HepG2 (cell line): ENCODE results near the gene WSCD1. TPM values are rescaled to one million over a fixed set of nuclear protein-coding genes. Genes with fewer than 3 reads are reported as not detected.

Source experiments
- ATAC-seq: fragments of 200-7000 bp; cut with Tn5 transposase; 3 replicates; pipeline ENCODE4 v1.9.1; 2020; ENCODE audit warnings: mild to moderate bottlenecking, moderate library complexity
- BruUV-seq: library from RNA; stranded (reverse); fragments of 400-500 nt; replicated peaks from 2 replicates; lab custom pipeline; 2021; lab: Mats Ljungman, UMichigan
- CTCF ChIA-PET: fragments of 300-600 bp; formaldehyde crosslinking; extraction: SDS; loops from one replicate; lab custom pipeline; 2021; ENCODE audit warnings: low total read pairs, inconsistent platforms, low intra/inter-chr PET ratio; lab: Yijun Ruan, JAX
- POLR2A ChIA-PET: fragments of 350-600 bp; sonication (Branson Sonifier 250); formaldehyde crosslinking; loops from one replicate; lab custom pipeline; 2020; ENCODE audit warnings: antibody characterized with exemption, inconsistent platforms; lab: Yijun Ruan, JAX
- DNase-seq: peaks from one replicate; pipeline ENCODE4 v3.0.0-alpha.2; 2015; ENCODE audit warnings: low spot score
- FAIRE-seq: peaks from 3 replicates; lab custom pipeline; 2011; peaks lifted over from hg19 to GRCh38; lab: Jason Lieb, UNC
- H2AFZ ChIP-seq: one replicate; pipeline ENCODE4 v1.6.1; 2011; ENCODE audit warnings: low read length, inconsistent platforms
- H3K27ac ChIP-seq: fragments of 300-600 bp; 3 replicates; pipeline ENCODE4 v1.8.0; 2011; ENCODE audit warnings: mixed run types, mild to moderate bottlenecking, mixed read lengths, low read length, inconsistent platforms; ENCODE audit not compliant: insufficient read depth; ENCODE audit errors: extremely low read length
- H3K27me3 ChIP-seq, 2 experiments: fragments of 200-600 bp in 1 of 2; 2 replicates in 1 of 2; 3 replicates in 1 of 2; pipeline versions ENCODE4 v1.6.0 to v1.8.0; 2011; ENCODE audit warnings: low read length in 2 of 2, mild to moderate bottlenecking in 2 of 2, moderate library complexity in 2 of 2, inconsistent platforms in 1 of 2; ENCODE audit not compliant: insufficient read depth in 2 of 2, control insufficient read depth in 1 of 2
- H3K36me3 ChIP-seq, 2 experiments: fragments of 200-600 bp in 1 of 2; replicated peaks in 1 of 2; 2 replicates in 1 of 2; 3 replicates in 1 of 2; pipeline versions ENCODE4 v1.5.1 to v1.8.0; 2011; ENCODE audit warnings: low read length in 2 of 2, inconsistent platforms in 1 of 2; ENCODE audit not compliant: insufficient read depth in 2 of 2, control insufficient read depth in 1 of 2
- H3K4me1 ChIP-seq: 2 replicates; pipeline ENCODE4 v1.5.1; 2012; ENCODE audit warnings: low read length, inconsistent platforms; ENCODE audit not compliant: insufficient read depth
- H3K4me2 ChIP-seq: 2 replicates; pipeline ENCODE4 v1.6.0; 2011; ENCODE audit warnings: low read depth, low read length, inconsistent platforms
- H3K4me3 ChIP-seq, 3 experiments: fragments of 200-600 bp in 1 of 3; sonication (generic), shearing (Covaris generic) in 1 of 3; replicated peaks in 1 of 3; 2 replicates each; pipeline ENCODE4 v1.5.1; 2011 to 2016; ENCODE audit warnings: low read length in 3 of 3, inconsistent platforms in 2 of 3, low read depth in 2 of 3, mild to moderate bottlenecking in 2 of 3, control low read depth in 1 of 3, mixed read lengths in 1 of 3; ENCODE audit not compliant: insufficient read depth in 1 of 3
- H3K79me2 ChIP-seq: one replicate; pipeline ENCODE4 v1.6.1; 2011; ENCODE audit warnings: low read length, inconsistent platforms; ENCODE audit not compliant: insufficient read depth
- H3K9ac ChIP-seq: 2 replicates; pipeline ENCODE4 v1.6.0; 2011; ENCODE audit warnings: mild to moderate bottlenecking, low read depth, low read length, inconsistent platforms; ENCODE audit not compliant: insufficient read depth
- H3K9me3 ChIP-seq: 2 replicates; pipeline ENCODE4 v1.5.1; 2012; ENCODE audit warnings: mild to moderate bottlenecking, low read length
- H4K20me1 ChIP-seq: 2 replicates; pipeline ENCODE4 v1.6.0; 2011; ENCODE audit warnings: inconsistent platforms, mild to moderate bottlenecking, low read length, moderate library complexity; ENCODE audit not compliant: insufficient read depth
- IKZF1 ChIP-seq: fragments of 450-650 bp; IDR thresholded peaks from 2 replicates; pipeline ENCODE4 v1.7.1; 2016
- NBN ChIP-seq: fragments of 450-650 bp; conservative IDR thresholded peaks from 2 replicates; pipeline ENCODE4 v1.6.1; 2017
- ZNF235 ChIP-seq: sonication (generic); formaldehyde crosslinking; IDR thresholded peaks from 2 replicates; pipeline ENCODE4 v1.8.1; 2023; ENCODE audit warnings: mild to moderate bottlenecking, missing genetic modification reagents, borderline replicate concordance
- ZNF430 ChIP-seq: sonication (generic); formaldehyde crosslinking; IDR thresholded peaks from 2 replicates; pipeline ENCODE4 v1.9.0; 2021; ENCODE audit warnings: mild to moderate bottlenecking, missing genetic modification reagents
- ZNF841 ChIP-seq: sonication (generic); formaldehyde crosslinking; IDR thresholded peaks from 2 replicates; pipeline ENCODE4 v1.8.1; 2023; ENCODE audit warnings: missing genetic modification reagents, borderline replicate concordance
- WGBS: methylation state at CpG from one replicate; pipeline ENCODE4 v1.1.6; 2017; ENCODE audit warnings: low lambda C conversion rate; 5-methylcytosine and 5-hydroxymethylcytosine counted together
- in situ Hi-C: cut with HindIII; loops from 2 replicates; pipeline ENCODE4 v1.10.0; 2017; ENCODE audit warnings: low pct_unique_long_range_greater_than_20kb; ENCODE audit not compliant: extremely low pct_ligation_motif_present
- intact Hi-C: fragments of 100-400 bp; cut with micrococcal nuclease; formaldehyde crosslinking; loops from one replicate; pipeline ENCODE4 v1.10.0; 2022; ENCODE audit not compliant: unreplicated experiment
- polyA plus RNA-seq, 8 experiments: library from polyadenylated mRNA; depleted of rRNA in 3 of 8; stranded (reverse) in 7 of 8; unstranded in 1 of 8; fragments of >200 nt; fragmentation: Illumina TruSeq in 4 of 8; extraction: Trizol in 4 of 8; gene quantifications; 2 replicates each; pipeline versions ENCODE4 v1.2.1 to v1.2.3, GENCODE V29; 2011 to 2016; ENCODE audit warnings: low read depth in 4 of 8, missing spikeins in 1 of 8, mixed read lengths in 1 of 8; ENCODE audit not compliant: insufficient read depth in 1 of 8
- total RNA-seq, 5 experiments: library from RNA; depleted of rRNA; stranded (reverse); fragments of >200 nt; fragmentation: Illumina TruSeq; extraction: Trizol; gene quantifications; 2 replicates each; pipeline ENCODE4 v1.2.3, GENCODE V29; 2016; ENCODE audit warnings: low read depth in 1 of 5
- TF ChIP-seq, protein P1 (sequence below): sonication (generic); formaldehyde crosslinking; IDR thresholded peaks from 2 replicates; pipeline ENCODE4 v1.5.1; 2020; ENCODE audit warnings: mild to moderate bottlenecking, missing genetic modification reagents, moderate library complexity
- TF ChIP-seq, protein P2 (sequence below): sonication (generic); formaldehyde crosslinking; IDR thresholded peaks from 2 replicates; pipeline ENCODE4 v1.4.0; 2020; ENCODE audit warnings: mild to moderate bottlenecking, missing genetic modification reagents

Gene WSCD1
- total and polyA plus RNA-seq, 2 of the 13 experiments (the other 11 are each of a cell fraction or from before 2014, with no cell fraction given): 0.24 to 2.7 TPM

DNA sequence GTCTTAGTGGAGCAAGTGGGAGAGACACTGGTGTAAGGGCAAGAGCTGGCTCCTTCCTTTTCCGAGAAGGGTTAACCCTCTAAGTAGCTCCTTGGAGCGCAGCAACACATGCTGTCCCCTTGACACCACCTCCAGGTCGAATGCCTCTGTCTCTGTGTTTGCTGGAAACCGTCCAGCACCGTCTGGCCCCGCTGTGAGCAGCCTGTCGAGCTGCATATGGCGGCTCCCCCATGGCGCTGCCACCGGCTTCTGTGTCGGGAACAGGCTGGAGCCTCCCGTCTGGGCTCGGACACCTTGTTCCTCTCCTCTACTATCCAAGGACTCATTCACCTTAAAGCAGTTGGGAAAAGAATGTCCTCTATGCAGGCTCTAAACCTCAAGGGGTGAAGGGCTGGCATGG lies 28.9 kb upstream of the WSCD1 start:
- no TSS peak for BruUV-seq
- no peak overlapping the region for H2AFZ ChIP-seq
- H3K27ac ChIP-seq: no peak overlapping the region
- TF ChIP-seq, protein P1, sequence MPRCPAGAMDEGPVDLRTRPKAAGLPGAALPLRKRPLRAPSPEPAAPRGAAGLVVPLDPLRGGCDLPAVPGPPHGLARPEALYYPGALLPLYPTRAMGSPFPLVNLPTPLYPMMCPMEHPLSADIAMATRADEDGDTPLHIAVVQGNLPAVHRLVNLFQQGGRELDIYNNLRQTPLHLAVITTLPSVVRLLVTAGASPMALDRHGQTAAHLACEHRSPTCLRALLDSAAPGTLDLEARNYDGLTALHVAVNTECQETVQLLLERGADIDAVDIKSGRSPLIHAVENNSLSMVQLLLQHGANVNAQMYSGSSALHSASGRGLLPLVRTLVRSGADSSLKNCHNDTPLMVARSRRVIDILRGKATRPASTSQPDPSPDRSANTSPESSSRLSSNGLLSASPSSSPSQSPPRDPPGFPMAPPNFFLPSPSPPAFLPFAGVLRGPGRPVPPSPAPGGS (CRISPR knock-in tag): no peak
- TF ChIP-seq ZNF235 (CRISPR knock-in tag) (no peak), ZNF430 (no peak), NBN (no peak), ZNF841 (CRISPR knock-in tag) (no peak), IKZF1 (no peak)
- TF ChIP-seq, protein P2, sequence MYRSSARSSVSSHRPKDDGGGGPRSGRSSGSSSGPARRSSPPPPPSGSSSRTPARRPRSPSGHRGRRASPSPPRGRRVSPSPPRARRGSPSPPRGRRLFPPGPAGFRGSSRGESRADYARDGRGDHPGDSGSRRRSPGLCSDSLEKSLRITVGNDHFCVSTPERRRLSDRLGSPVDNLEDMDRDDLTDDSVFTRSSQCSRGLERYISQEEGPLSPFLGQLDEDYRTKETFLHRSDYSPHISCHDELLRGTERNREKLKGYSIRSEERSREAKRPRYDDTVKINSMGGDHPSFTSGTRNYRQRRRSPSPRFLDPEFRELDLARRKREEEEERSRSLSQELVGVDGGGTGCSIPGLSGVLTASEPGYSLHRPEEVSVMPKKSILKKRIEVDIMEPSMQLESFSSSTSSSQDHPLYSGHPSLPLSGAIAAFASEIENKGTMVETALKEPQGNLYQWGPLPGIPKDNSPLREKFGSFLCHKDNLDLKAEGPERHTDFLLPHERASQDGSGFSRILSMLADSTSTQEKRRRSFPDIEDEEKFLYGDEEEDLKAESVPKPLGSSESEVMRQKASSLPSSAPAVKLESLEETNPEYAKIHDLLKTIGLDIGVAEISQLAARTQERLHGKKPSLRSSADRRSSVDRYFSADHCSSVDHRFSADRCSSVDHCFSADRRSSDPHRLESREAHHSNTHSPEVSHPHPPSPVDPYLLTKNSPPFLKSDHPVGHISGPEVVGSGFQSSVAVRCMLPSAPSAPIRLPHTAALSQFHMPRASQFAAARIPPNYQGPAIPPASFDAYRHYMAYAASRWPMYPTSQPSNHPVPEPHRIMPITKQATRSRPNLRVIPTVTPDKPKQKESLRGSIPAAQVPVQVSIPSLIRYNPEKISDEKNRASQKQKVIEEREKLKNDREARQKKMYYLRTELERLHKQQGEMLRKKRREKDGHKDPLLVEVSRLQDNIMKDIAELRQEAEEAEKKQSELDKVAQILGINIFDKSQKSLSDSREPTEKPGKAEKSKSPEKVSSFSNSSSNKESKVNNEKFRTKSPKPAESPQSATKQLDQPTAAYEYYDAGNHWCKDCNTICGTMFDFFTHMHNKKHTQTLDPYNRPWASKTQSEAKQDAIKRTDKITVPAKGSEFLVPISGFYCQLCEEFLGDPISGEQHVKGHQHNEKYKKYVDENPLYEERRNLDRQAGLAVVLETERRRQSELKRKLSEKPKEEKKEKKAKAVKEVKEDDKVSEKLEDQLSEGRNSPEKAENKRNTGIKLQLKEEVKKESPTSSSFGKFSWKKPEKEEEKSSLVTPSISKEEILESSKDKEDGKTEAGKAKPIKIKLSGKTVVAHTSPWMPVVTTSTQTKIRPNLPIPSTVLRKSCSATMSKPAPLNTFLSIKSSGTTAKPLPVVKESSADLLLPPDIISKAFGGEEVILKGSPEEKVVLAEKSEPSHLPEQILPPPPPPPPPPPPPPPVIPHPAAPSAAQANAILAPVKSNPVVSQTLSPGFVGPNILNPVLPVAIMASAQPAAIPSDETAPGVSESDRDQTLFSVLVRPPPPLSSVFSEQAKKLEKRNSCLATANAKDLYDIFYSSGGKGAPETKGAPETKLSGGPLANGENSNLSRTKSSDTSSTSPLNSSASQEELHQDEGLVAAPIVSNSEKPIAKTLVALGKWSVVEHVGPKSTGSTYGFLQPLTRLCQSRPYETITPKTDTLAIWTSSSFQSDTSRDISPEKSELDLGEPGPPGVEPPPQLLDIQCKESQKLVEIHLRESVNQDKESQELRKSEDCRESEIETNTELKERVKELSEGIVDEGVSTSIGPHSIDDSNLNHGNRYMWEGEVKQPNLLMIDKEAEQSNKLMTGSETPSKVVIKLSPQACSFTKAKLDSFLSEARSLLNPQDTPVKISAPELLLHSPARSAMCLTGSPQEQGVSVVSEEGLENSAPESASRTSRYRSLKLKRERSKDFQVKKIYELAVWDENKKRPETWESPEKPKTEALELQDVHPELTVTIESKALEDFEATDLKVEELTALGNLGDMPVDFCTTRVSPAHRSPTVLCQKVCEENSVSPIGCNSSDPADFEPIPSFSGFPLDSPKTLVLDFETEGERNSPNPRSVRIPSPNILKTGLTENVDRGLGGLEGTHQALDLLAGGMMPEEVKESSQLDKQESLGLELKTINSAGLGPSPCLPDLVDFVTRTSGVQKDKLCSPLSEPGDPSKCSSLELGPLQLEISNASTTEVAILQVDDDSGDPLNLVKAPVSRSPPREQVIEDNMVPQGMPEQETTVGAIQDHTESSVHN (CRISPR knock-in tag): no peak
- H3K9ac ChIP-seq: no peak overlapping the region
- no peaks in the 10 kb centered on the region for H3K36me3 ChIP-seq
- intact Hi-C loops (no loop called here), in situ Hi-C loops (no loop called here)
- WGBS: 92% methylated on average over 2 of the region's 13 CpGs
- H3K79me2 ChIP-seq: no peaks in the 10 kb centered on the region
- FAIRE-seq: no peak
- peaks cover 12% of the 10 kb centered on the region for H3K4me1 ChIP-seq
- no peak overlapping the region for H3K4me2 ChIP-seq
- no peaks in the 10 kb centered on the region for H3K9me3 ChIP-seq
- no peak for DNase-seq
- peaks cover 0 to 10% of the 10 kb centered on the region in 2 experiments; a peak in 1 of 5 replicates for H3K27me3 ChIP-seq
- no peaks in the 10 kb centered on the region for H4K20me1 ChIP-seq
- CTCF ChIA-PET: no interaction called here
- POLR2A ChIA-PET: no interaction called here
- no peak for ATAC-seq
- no peak overlapping the region for H3K4me3 ChIP-seq
